ENCODE results near the gene MYRFL. TPM values are rescaled to one million over a fixed set of nuclear protein-coding genes. Genes with fewer than 3 reads are reported as not detected.

MYRFL gene
- total and polyA plus RNA-seq, 2 donors = 0.28 to 0.59 TPM

DNA sequence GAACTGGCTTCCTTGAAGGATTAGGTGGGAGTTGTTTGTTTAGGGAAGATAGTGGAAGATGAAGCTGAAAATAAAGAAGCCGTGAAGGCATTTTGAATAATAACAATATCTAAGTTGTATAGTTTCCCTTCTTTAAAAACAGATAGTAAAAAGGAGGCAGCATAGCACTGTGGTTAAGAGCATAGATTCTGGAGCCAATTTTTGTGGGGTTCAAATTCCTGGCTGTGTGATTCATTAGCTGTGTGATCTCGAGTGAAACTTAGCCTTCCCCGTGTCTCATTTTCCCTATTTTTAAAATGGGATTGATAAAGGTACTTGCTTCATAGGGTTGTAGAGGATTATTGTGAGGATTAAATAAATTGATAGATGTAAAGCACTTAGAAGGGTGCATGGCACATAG lies 104.5 kb downstream of the MYRFL start:
- Histone ChIP-seq H3K27ac (ENCODE audit: low read depth in 1 of 2, low read length in 1 of 2) (no peak overlapping the region), H3K27me3 (ENCODE audit: control insufficient read depth in 2 of 2, insufficient read depth in 1 of 2, low read length in 1 of 2) (no peaks in the 10 kb centered on the region), H3K4me3 (ENCODE audit: low read length in 2 of 2) (no peak overlapping the region), H3K9me3 (ENCODE audit: control insufficient read depth in 2 of 2, insufficient read depth in 1 of 2, low read length in 1 of 2) (no peaks in the 10 kb centered on the region), H3K4me1 (ENCODE audit: control insufficient read depth in 2 of 2, insufficient read depth in 2 of 2, low read length in 2 of 2) (no peaks in the 10 kb centered on the region), H3K36me3 (ENCODE audit: control insufficient read depth in 2 of 2, insufficient read depth in 2 of 2, low read length in 1 of 2) (no peaks in the 10 kb centered on the region)
- 75% methylated on average over 3 of the region's 3 CpGs for WGBS
- DNase-seq (ENCODE audit: low read depth in 6 of 9, low spot score in 9 of 9) = no peak

DNA sequence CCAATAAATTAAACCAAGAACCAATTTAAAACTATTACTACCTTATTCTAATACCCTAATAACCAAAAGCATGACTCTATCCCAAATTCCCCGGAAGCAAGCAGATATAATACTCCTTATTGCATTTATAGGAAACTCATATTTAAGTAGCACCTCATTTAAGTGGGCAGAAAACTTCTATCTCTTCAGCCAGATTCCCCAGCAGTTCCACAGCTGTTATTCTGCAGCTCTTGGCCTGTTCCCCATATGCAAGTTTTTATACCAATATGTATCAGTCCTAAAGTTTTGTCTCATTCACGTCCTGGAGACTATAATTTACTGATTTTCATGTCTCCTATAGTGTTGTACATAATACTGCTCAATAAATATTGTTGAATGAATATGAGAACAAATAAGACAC lies 106.5 kb downstream of the MYRFL start:
- H3K27me3 ChIP-seq (ENCODE audit: control insufficient read depth in 2 of 2, insufficient read depth in 1 of 2, low read length in 1 of 2) = no peaks in the 10 kb centered on the region
- no peaks in the 10 kb centered on the region for H3K4me1 ChIP-seq (ENCODE audit: control insufficient read depth in 2 of 2, insufficient read depth in 2 of 2, low read length in 2 of 2)
- no peak overlapping the region for H3K27ac ChIP-seq (ENCODE audit: low read depth in 1 of 2, low read length in 1 of 2)
- H3K9me3 ChIP-seq (ENCODE audit: control insufficient read depth in 2 of 2, insufficient read depth in 1 of 2, low read length in 1 of 2) = no peaks in the 10 kb centered on the region
- no peak overlapping the region for H3K4me3 ChIP-seq (ENCODE audit: low read length in 2 of 2)
- WGBS = 64% methylated on average over 2 of the region's 2 CpGs
- no peak for DNase-seq (ENCODE audit: low read depth in 6 of 9, low spot score in 9 of 9)
- no peaks in the 10 kb centered on the region for H3K36me3 ChIP-seq (ENCODE audit: control insufficient read depth in 2 of 2, insufficient read depth in 2 of 2, low read length in 1 of 2)

- H3K9me3 ChIP-seq (ENCODE audit: control insufficient read depth in 2 of 2, insufficient read depth in 1 of 2, low read length in 1 of 2) = no peaks in the 10 kb centered on the region
- H3K4me1 ChIP-seq (ENCODE audit: control insufficient read depth in 2 of 2, insufficient read depth in 2 of 2, low read length in 2 of 2) = no peaks in the 10 kb centered on the region
- WGBS = 87% methylated on average over 2 of the region's 2 CpGs
- DNase-seq (ENCODE audit: low read depth in 6 of 9, low spot score in 9 of 9) = no peak
- no peaks in the 10 kb centered on the region for H3K27me3 ChIP-seq (ENCODE audit: control insufficient read depth in 2 of 2, insufficient read depth in 1 of 2, low read length in 1 of 2)
- no peak overlapping the region for H3K4me3 ChIP-seq (ENCODE audit: low read length in 2 of 2)
- no peaks in the 10 kb centered on the region for H3K36me3 ChIP-seq (ENCODE audit: control insufficient read depth in 2 of 2, insufficient read depth in 2 of 2, low read length in 1 of 2)
- H3K27ac ChIP-seq (ENCODE audit: low read depth in 1 of 2, low read length in 1 of 2) = no peak overlapping the region
Observed at GRCh38 chr12:69932154-69932553, 107.1 kb downstream of the MYRFL start.

- 86% methylated on average over 6 of the region's 6 CpGs for WGBS
- H3K9me3 ChIP-seq (ENCODE audit: control insufficient read depth in 2 of 2, insufficient read depth in 1 of 2, low read length in 1 of 2) = no peaks in the 10 kb centered on the region
- H3K27ac ChIP-seq (ENCODE audit: low read depth in 1 of 2, low read length in 1 of 2) = no peak overlapping the region
- H3K4me1 ChIP-seq (ENCODE audit: control insufficient read depth in 2 of 2, insufficient read depth in 2 of 2, low read length in 2 of 2) = no peaks in the 10 kb centered on the region
- H3K36me3 ChIP-seq (ENCODE audit: control insufficient read depth in 2 of 2, insufficient read depth in 2 of 2, low read length in 1 of 2) = no peaks in the 10 kb centered on the region
- no peak for DNase-seq (ENCODE audit: low read depth in 6 of 9, low spot score in 9 of 9)
- H3K4me3 ChIP-seq (ENCODE audit: low read length in 2 of 2) = no peak overlapping the region
- H3K27me3 ChIP-seq (ENCODE audit: control insufficient read depth in 2 of 2, insufficient read depth in 1 of 2, low read length in 1 of 2) = no peaks in the 10 kb centered on the region
Observed at GRCh38 chr12:69932676-69933552, 107.9 kb downstream of the MYRFL start.

DNA sequence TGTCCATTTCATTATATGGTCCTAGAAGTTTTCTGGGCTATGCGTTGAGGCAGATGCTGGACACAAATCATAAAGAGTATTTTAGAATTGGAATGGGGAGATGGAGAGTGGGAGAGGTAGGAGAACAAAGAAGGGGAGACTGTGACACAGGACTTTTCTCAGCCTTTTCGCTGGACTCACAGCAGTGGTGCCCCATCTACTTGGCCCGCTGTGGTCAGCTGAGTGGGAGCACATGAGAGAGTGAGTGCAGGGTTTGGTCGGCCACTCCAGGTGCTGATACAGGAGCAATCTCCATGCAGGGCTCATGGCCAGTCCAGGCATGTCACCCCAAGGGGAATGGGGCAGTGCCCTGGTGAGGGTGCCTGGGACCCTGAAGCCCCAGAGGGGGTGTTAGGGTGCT lies 109.0 kb downstream of the MYRFL start:
- no peaks in the 10 kb centered on the region for H3K4me1 ChIP-seq (ENCODE audit: control insufficient read depth in 2 of 2, insufficient read depth in 2 of 2, low read length in 2 of 2)
- WGBS = 98% methylated on average over 4 of the region's 4 CpGs

GRCh38 chr12:69935651-69936100 lies 110.6 kb downstream of the MYRFL start:
- WGBS = 77% methylated on average over 5 of the region's 5 CpGs
- H3K4me3 ChIP-seq (ENCODE audit: low read length in 2 of 2) = no peak overlapping the region
- H3K27me3 ChIP-seq (ENCODE audit: control insufficient read depth in 2 of 2, insufficient read depth in 1 of 2, low read length in 1 of 2) = no peaks in the 10 kb centered on the region
- DNase-seq (ENCODE audit: low read depth in 6 of 9, low spot score in 9 of 9) = no peak
- H3K9me3 ChIP-seq (ENCODE audit: control insufficient read depth in 2 of 2, insufficient read depth in 1 of 2, low read length in 1 of 2) = no peaks in the 10 kb centered on the region
- no peaks in the 10 kb centered on the region for H3K4me1 ChIP-seq (ENCODE audit: control insufficient read depth in 2 of 2, insufficient read depth in 2 of 2, low read length in 2 of 2)
- H3K36me3 ChIP-seq (ENCODE audit: control insufficient read depth in 2 of 2, insufficient read depth in 2 of 2, low read length in 1 of 2) = no peaks in the 10 kb centered on the region
- no peak overlapping the region for H3K27ac ChIP-seq (ENCODE audit: low read depth in 1 of 2, low read length in 1 of 2)

More for the DNA sequence above, 109.0 kb downstream of the MYRFL start:
- Histone ChIP-seq H3K9me3 (ENCODE audit: control insufficient read depth in 2 of 2, insufficient read depth in 1 of 2, low read length in 1 of 2) (no peaks in the 10 kb centered on the region), H3K27ac (ENCODE audit: low read depth in 1 of 2, low read length in 1 of 2) (no peak overlapping the region), H3K4me3 (ENCODE audit: low read length in 2 of 2) (no peak overlapping the region), H3K27me3 (ENCODE audit: control insufficient read depth in 2 of 2, insufficient read depth in 1 of 2, low read length in 1 of 2) (no peaks in the 10 kb centered on the region), H3K36me3 (ENCODE audit: control insufficient read depth in 2 of 2, insufficient read depth in 2 of 2, low read length in 1 of 2) (no peaks in the 10 kb centered on the region)
- DNase-seq (ENCODE audit: low read depth in 6 of 9, low spot score in 9 of 9) = no peak

DNA sequence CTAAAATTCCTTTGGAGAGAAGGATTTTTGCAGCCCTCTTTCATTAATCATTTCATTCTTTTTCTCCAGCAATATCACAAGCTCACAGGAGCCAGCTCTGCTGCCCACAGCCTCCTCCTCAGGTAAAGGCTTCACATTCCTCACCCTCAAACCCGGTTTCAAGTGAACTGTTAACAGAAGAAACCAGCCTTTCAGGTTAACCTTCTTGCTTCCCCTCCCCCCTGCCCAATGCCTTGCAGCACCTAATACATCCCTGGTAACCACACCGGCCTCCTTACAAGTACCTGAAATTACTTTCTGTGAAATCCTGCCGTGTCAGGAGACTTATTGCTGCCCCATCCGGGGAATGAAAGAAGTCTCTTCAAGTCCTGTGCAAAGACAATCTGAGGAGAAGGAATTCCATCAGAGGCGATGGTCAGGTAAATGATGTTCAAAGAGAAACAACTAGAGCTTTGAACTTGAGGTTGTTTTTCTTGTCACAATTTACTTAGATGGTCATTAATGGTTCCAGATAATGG lies 111.2 kb downstream of the MYRFL start:
- no peak for DNase-seq (ENCODE audit: low read depth in 6 of 9, low spot score in 9 of 9)
- Histone ChIP-seq H3K36me3 (ENCODE audit: control insufficient read depth in 2 of 2, insufficient read depth in 2 of 2, low read length in 1 of 2) (no peaks in the 10 kb centered on the region), H3K4me3 (ENCODE audit: low read length in 2 of 2) (no peak overlapping the region), H3K27ac (ENCODE audit: low read depth in 1 of 2, low read length in 1 of 2) (no peak overlapping the region), H3K27me3 (ENCODE audit: control insufficient read depth in 2 of 2, insufficient read depth in 1 of 2, low read length in 1 of 2) (no peaks in the 10 kb centered on the region), H3K4me1 (ENCODE audit: control insufficient read depth in 2 of 2, insufficient read depth in 2 of 2, low read length in 2 of 2) (no peaks in the 10 kb centered on the region), H3K9me3 (ENCODE audit: control insufficient read depth in 2 of 2, insufficient read depth in 1 of 2, low read length in 1 of 2) (no peaks in the 10 kb centered on the region)
- WGBS = 91% methylated on average over 5 of the region's 5 CpGs

- 95% methylated on average over 2 of the region's 2 CpGs for WGBS
- no peak for DNase-seq (ENCODE audit: low read depth in 6 of 9, low spot score in 9 of 9)
- no peak overlapping the region for H3K27ac ChIP-seq (ENCODE audit: low read depth in 1 of 2, low read length in 1 of 2)
Observed at GRCh38 chr12:69936766-69937165, 111.7 kb downstream of the MYRFL start.

DNA sequence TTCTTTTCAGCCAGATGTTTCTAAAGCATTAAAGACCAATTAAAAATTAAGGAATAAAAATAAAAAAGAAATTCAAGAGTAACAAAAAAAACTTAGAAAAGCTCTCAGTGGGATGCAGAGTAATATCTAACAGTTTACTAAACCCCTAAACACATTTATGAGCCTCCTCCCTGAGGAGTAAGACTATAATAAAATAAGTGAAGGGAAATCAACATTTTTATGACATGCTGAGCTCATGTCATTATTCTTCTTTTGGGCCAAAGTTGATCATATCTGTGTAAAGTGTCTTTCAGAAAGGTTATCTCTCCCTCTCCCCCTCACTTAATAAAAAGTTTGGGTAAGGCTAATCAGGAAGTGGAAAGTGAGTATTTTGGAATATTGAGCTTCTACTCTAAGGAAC lies 122.1 kb downstream of the MYRFL start:
- Histone ChIP-seq H3K4me1 (ENCODE audit: control insufficient read depth in 2 of 2, insufficient read depth in 2 of 2, low read length in 2 of 2) (no peaks in the 10 kb centered on the region), H3K36me3 (ENCODE audit: control insufficient read depth in 2 of 2, insufficient read depth in 2 of 2, low read length in 1 of 2) (no peaks in the 10 kb centered on the region), H3K27ac (ENCODE audit: low read depth in 1 of 2, low read length in 1 of 2) (no peak overlapping the region), H3K27me3 (ENCODE audit: control insufficient read depth in 2 of 2, insufficient read depth in 1 of 2, low read length in 1 of 2) (no peaks in the 10 kb centered on the region), H3K9me3 (ENCODE audit: control insufficient read depth in 2 of 2, insufficient read depth in 1 of 2, low read length in 1 of 2) (no peaks in the 10 kb centered on the region), H3K4me3 (ENCODE audit: low read length in 2 of 2) (no peak overlapping the region)
- no peak for DNase-seq (ENCODE audit: low read depth in 6 of 9, low spot score in 9 of 9)

More at GRCh38 chr12:69936766-69937165, 111.7 kb downstream of the MYRFL start:
- Histone ChIP-seq H3K4me1 (ENCODE audit: control insufficient read depth in 2 of 2, insufficient read depth in 2 of 2, low read length in 2 of 2) (no peaks in the 10 kb centered on the region), H3K4me3 (ENCODE audit: low read length in 2 of 2) (no peak overlapping the region), H3K36me3 (ENCODE audit: control insufficient read depth in 2 of 2, insufficient read depth in 2 of 2, low read length in 1 of 2) (no peaks in the 10 kb centered on the region), H3K9me3 (ENCODE audit: control insufficient read depth in 2 of 2, insufficient read depth in 1 of 2, low read length in 1 of 2) (no peaks in the 10 kb centered on the region), H3K27me3 (ENCODE audit: control insufficient read depth in 2 of 2, insufficient read depth in 1 of 2, low read length in 1 of 2) (no peaks in the 10 kb centered on the region)
